SH-SY5Y (cell line): ENCODE measurements around the gene CDH5.

Source experiments
- GATA2 ChIP-seq: IDR thresholded peaks from 2 replicates; pipeline ENCODE4 v1.6.1; 2011; ENCODE audit warnings: mild to moderate bottlenecking, low read depth, low read length
- GATA3 ChIP-seq: IDR thresholded peaks from 2 replicates; pipeline ENCODE4 v1.6.1; 2011; ENCODE audit warnings: low read depth, mild to moderate bottlenecking, low read length, moderate library complexity

Gene CDH5

DNA sequence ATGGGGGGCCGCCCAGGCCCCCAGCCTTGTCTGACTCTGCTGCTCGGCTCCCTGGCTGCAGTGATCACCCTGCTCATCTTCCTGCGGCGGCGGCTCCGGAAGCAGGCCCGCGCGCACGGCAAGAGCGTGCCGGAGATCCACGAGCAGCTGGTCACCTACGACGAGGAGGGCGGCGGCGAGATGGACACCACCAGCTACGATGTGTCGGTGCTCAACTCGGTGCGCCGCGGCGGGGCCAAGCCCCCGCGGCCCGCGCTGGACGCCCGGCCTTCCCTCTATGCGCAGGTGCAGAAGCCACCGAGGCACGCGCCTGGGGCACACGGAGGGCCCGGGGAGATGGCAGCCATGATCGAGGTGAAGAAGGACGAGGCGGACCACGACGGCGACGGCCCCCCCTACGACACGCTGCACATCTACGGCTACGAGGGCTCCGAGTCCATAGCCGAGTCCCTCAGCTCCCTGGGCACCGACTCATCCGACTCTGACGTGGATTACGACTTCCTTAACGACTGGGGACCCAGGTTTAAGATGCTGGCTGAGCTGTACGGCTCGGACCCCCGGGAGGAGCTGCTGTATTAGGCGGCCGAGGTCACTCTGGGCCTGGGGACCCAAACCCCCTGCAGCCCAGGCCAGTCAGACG, 36.2 kb downstream of the CDH5 start:
- TF ChIP-seq GATA2, result no peak
- no peak for TF ChIP-seq GATA3

DNA sequence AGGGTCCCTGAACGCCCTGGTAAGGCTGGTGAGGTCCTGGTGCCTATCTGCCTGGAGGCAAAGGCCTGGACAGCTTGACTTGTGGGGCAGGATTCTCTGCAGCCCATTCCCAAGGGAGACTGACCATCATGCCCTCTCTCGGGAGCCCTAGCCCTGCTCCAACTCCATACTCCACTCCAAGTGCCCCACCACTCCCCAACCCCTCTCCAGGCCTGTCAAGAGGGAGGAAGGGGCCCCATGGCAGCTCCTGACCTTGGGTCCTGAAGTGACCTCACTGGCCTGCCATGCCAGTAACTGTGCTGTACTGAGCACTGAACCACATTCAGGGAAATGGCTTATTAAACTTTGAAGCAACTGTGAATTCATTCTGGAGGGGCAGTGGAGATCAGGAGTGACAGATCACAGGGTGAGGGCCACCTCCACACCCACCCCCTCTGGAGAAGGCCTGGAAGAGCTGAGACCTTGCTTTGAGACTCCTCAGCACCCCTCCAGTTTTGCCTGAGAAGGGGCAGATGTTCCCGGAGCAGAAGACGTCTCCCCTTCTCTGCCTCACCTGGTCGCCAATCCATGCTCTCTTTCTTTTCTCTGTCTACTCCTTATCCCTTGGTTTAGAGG, 37.1 kb downstream of the CDH5 start:
- TF ChIP-seq GATA3 (no peak), GATA2 (no peak)

DNA sequence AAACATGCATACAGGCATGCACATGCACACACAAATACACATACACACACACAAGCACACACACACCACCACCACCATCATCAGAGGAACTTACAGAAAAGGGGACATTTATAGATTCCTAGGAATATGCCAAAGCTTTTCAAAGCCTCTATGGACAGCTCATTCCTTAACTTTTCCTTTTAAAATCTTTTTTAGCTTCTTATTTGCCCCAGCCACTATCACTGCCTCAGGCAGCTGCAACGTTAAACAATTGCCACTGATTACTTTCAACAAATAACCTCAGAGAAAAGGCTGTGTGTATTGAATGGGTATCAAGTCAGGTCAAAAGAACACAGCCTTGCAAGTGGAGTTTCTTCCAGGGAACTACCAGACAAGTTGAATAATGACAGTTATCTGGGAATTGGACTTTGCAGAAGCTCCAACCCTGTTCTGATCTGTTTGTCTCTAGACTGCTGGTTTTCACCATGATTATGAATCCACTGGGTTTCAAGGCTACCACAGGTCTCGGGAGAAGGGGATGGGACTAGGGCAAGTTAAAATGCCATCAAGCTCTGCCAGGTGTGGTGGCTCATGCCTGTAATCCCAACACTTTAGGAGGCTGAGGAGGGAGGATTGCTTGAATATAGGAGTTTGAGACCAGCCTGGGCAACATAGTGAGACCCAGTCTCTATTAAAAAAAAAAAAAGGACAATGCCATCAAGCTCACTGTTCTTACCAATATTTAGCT, 38.7 kb downstream of the CDH5 start:
- TF ChIP-seq GATA3 (no peak), GATA2 (no peak)

DNA sequence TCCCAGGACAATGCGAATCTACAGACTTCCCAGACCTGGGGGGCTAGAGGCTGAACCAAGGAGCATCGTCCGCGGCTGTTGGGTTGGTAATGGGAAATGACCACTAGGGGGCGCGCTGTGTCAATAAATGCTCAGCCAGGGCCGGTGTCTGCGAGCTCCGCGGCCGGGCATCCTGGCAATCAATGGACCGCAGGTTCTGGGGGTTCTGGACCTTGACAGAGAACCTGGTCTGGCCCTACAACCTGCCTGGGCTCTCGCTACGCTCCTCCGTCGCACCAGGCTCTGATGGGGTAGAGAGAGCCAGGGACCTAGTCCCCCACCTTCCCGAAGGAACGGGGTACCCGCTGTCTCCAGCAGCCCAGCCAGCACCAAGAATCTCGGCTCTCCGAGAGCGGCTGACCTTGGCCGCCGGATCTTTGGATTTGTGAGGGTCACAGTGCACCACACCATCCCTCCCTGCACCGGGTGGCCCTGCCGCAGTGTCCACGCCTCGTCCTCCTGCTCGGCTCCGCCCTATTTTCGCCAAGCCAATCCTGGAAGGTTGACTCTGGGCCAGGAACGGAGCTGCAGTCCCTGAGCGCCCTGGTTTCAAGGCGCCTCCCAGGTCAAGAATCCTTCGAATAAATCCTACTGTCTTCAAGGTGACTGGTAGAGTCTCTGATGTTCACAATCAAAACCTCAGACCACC, 40.2 kb downstream of the CDH5 start:
- TF ChIP-seq GATA2 (no peak), GATA3 (no peak)

DNA sequence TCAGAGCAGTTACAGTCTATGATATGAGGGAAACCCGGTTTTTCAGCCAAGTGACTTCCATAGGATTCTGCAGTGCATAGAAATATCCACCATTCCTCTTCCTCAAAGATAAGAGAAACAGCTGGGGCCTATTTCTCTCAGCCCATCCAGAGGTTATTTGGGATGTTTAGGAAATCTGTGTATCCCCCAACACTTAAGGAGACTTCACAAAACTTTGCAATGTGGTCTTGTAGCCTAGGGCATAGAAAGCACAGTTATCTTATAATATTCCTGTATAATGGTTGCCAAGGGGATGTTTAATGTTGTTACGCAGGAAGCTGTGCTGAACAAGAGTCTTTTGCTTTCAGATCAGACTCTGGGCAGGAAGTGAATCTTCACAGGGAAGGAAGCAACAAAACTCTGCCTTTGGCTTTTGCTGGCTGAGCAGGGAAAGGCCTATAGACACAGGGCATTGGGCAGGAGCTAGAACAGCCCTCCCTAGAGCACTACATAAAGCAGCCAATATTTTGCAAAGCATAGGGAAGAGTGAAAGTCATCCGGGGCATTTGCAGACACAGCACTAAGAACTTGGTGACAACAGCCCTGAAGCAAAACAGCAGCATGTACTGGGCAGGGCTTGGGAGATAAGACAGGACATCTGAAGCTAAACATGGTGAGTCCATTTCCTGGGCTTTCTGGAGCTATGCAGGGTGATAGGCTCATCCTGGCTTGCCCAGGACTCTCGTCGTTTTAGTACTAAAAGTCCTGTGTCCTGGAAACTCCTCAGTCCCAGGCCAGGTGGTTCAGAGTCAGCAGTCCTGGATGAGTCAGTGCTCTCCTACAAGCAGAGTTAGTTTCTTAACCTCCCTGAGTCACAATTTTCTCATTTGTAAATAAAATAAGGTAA, 41.9 kb downstream of the CDH5 start:
- TF ChIP-seq GATA2, result 0 out of 2 replicates have a peak, but pooled peaks have one; percentile 16
- TF ChIP-seq GATA3, result no peak

DNA sequence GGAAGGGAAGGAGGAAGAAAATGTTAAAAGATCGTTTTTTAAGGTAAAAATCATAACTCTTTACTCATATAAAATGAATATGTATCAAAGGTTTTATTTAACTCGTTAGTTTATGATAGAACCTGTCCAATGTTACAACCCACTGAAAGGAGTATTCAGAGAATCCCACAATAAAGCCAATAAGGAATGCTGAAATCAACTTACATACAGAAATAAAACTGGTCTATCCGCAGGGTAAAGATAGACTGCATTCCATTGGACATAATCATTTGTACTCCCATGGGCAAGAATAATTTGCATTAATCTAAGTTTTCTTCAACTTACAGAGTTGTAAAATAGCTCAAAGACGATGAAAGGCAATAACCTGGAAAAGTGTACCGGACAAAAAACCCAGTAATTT, 42.7 kb downstream of the CDH5 start:
- TF ChIP-seq GATA3 (no peak), GATA2 (no peak)

DNA sequence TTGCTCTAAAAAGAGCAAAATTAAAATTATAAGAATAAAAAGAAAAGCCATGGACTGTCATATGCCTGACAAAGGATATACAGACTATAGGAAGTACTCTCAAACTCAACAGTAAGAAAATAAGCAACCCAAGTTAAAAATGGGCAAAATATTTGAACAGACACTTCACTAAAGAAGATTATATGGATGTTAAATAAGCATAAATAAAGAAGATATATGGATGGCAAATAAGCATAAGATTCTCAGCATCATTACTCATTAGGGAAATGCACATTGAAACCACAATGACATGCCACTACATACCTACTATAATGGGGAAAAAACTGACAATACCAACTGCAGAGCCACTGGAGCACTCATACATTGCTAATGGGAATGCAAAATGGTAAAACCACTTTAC, 45.7 kb downstream of the CDH5 start:
- no peak for TF ChIP-seq GATA3
- no peak for TF ChIP-seq GATA2

DNA sequence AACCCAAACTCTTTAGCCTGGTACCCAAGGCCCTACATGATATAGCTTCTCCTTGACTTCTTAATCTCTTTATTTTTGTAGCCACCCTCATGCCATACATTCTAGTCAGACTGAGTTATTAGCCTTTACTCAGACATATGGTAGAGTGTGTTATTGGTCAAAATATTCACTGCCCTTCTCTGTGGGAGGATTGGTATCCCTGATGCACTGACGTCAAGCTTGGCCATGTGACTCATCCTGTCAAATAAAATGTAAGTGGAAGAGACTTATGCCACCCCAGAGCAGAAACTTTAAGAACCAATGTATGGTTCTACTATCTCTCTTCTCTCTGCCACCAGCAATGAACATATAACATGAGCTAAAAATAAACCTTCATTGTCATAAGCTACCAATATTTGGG, 48.4 kb downstream of the CDH5 start:
- TF ChIP-seq GATA2 (no peak), GATA3 (no peak)

DNA sequence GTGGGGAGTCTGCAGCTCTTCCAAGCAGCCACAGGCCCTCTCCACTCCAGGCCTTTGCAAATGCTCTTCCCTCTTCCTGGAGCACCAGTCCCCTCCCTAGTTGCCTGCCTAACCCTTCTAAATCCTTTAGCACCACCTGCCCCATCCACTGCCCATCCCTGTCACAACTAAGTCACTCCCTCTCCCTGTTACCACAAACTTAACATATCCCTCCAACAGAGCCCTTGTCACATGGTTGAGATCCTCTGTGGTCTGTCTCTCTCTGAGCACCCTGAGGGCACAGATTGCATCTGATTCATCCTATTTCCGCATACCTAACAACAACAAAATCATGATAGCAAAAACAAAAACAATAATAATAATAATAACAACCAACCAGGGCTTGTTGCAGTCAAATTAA, 49.6 kb downstream of the CDH5 start:
- no peak for TF ChIP-seq GATA3
- no peak for TF ChIP-seq GATA2

DNA sequence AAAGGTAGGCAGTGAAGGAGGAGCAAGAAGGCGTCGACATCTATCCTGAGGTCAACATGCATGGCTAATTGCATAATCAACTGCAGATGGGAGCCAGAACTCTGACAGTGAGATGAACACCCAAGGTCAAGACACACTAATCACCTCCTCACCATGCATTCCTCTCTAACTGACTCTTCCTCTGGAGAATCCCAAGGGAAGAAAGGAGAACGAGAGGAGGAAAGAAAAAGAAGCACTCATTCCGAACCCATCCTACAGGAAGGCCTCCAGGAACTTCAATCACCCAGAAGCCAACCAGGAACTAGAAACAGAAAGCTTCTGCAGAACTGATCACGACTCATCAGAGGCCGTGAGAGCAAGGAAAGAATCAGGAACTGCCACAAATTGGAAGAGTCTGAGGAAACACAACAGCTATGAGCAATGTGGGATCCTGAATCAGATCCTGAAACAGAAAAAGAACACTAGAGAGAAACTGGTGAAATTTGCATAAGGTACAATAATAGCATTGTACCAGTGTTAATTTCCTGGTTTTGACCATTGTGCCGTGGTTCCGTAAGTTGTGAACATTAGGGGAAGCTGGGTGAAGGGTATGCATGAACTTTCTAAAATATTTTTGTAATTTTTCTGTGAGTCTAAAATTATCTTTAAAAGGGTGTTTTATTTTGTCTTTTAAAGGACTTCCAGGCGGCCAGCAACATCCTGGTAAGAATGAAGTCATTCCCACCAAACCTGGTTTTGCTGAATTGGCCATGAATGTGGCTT, 50.6 kb downstream of the CDH5 start:
- TF ChIP-seq GATA2 (no peak), GATA3 (no peak)

DNA sequence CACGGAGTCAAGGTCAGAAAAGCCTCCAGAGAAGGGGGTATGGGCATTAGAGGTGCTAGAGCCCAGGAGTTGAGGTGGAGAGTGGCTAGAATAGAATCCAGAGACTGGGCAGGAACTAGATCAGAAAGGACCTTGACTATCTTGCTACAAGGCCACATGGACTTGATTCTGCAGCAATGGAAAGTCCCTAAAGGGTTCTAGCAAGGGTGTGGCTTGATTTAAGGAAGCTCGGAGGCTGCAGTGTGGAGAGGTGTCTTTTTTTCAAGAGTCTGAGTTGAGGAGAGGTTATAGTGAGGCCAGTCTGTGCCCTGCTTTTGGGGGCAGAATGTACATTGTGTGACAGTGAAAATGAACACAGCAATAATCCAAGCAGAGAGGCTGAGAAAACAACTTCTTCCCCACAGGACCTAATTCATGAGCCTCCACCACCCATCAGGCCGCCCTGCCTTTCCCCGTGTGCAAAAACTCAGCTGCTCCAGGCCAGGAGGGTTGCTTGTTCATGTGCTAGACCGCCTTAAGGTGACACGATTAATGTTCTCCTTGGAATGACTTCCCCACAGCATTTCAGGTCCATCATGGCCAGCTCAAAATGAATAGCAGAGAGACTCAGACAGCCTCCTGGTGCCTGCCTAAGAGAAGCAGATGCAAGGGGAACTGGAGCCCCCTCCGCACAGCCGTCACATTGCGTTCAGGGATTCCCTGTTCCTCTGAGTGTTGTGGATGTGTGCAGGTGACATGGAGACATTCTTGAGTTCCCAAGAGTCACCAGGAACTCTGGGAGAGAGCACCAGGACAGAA, 51.9 kb downstream of the CDH5 start:
- TF ChIP-seq GATA3, result no peak

DNA sequence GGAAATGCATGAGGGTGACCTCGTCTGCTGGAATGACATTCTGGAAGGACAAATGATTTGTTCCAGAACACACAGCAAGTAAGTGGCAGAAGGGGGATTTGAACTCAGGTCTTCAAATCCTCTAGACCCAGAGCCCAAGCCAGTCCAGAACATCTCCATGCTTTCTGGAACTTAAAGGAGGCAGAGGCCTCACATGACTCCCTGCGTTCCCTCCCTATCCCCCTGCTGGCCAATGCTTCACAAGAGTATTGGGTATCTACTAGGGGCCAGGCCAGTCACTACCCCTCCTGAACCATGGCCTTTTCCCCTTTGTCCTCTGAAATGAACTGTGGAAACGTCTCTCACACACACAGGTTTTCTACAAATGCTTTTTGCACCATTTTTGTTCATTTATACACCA, 53.0 kb downstream of the CDH5 start:
- no peak for TF ChIP-seq GATA2
